ENCODE data around the gene PRPH. TPM values are rescaled to one million over a fixed set of nuclear protein-coding genes. Genes with fewer than 3 reads are reported as not detected.

PRPH gene
- polyA plus RNA-seq, 3 donors, result not detected

- Histone ChIP-seq H2AFZ (ENCODE audit: insufficient read depth, low read depth, low read length, poor library complexity, severe bottlenecking) (no peak overlapping the region), H3K4me3 (replicated peaks in 1 of 3; ENCODE audit: low read depth in 2 of 3, low read length in 3 of 3) (no peak overlapping the region), H3K27ac (ENCODE audit: low read depth in 1 of 2, low read length in 2 of 2) (no peak overlapping the region), H3K9me3 (replicated peaks in 1 of 2; ENCODE audit: control insufficient read depth in 1 of 2, insufficient read depth in 1 of 2, low read length in 2 of 2) (no peaks in the 10 kb centered on the region), H3K4me2 (replicated peaks; ENCODE audit: extremely low read depth, low read length, poor library complexity, severe bottlenecking) (no peak overlapping the region), H3K4me1 (ENCODE audit: control insufficient read depth in 1 of 2, insufficient read depth in 2 of 2, low read length in 2 of 2) (peaks cover 27 to 38% of the 10 kb centered on the region in 2 donors), H3K36me3 (replicated peaks in 1 of 2; ENCODE audit: control insufficient read depth in 1 of 2, insufficient read depth in 2 of 2, low read length in 2 of 2) (no peaks in the 10 kb centered on the region), H3K79me2 (ENCODE audit: insufficient read depth, low read length) (peaks cover 53% of the 10 kb centered on the region), H3K27me3 (ENCODE audit: control insufficient read depth in 2 of 2, insufficient read depth in 2 of 2, low read length in 2 of 2) (no peaks in the 10 kb centered on the region), H3K9ac (ENCODE audit: insufficient read depth, low read length, poor library complexity, severe bottlenecking) (no peak overlapping the region), H4K20me1 (ENCODE audit: insufficient read depth, low read length) (no peaks in the 10 kb centered on the region)
- Mint-ChIP-seq H3K4me3 (no peak overlapping the region), H3K27ac (no peak overlapping the region), H3K36me3 (peaks cover 0 to 3% of the 10 kb centered on the region in 2 donors), H3K4me1 (peaks cover 26% of the 10 kb centered on the region), H3K9me3 (no peaks in the 10 kb centered on the region), H3K27me3 (ENCODE audit: low read depth in 3 of 3) (no peaks in the 10 kb centered on the region)
- 97% methylated on average over 9 of the region's 11 CpGs for WGBS (ENCODE audit: insufficient coverage)
- intact Hi-C loops (cut with micrococcal nuclease), result no loop called here
- DNase-seq, result no peak
- no peak for TF ChIP-seq CTCF (IDR thresholded peaks at IDR 0.05)
Measured at GRCh38 chr12:49260571-49261363, 34.2 kb upstream of the PRPH start.

- Histone ChIP-seq H3K79me2 (ENCODE audit: insufficient read depth, low read length) (peaks cover 62% of the 10 kb centered on the region), H2AFZ (ENCODE audit: insufficient read depth, low read depth, low read length, poor library complexity, severe bottlenecking) (no peak overlapping the region), H3K4me1 (ENCODE audit: control insufficient read depth in 1 of 2, insufficient read depth in 2 of 2, low read length in 2 of 2) (peaks cover 36 to 48% of the 10 kb centered on the region in 2 donors), H3K4me2 (replicated peaks; ENCODE audit: extremely low read depth, low read length, poor library complexity, severe bottlenecking) (no peak overlapping the region), H3K27me3 (ENCODE audit: control insufficient read depth in 2 of 2, insufficient read depth in 2 of 2, low read length in 2 of 2) (no peaks in the 10 kb centered on the region), H3K36me3 (replicated peaks in 1 of 2; ENCODE audit: control insufficient read depth in 1 of 2, insufficient read depth in 2 of 2, low read length in 2 of 2) (no peaks in the 10 kb centered on the region), H4K20me1 (ENCODE audit: insufficient read depth, low read length) (peaks cover 7% of the 10 kb centered on the region), H3K4me3 (replicated peaks in 1 of 3; ENCODE audit: low read depth in 2 of 3, low read length in 3 of 3) (no peak overlapping the region), H3K9ac (ENCODE audit: insufficient read depth, low read length, poor library complexity, severe bottlenecking) (no peak overlapping the region), H3K27ac (ENCODE audit: low read depth in 1 of 2, low read length in 2 of 2) (no peak overlapping the region), H3K9me3 (replicated peaks in 1 of 2; ENCODE audit: control insufficient read depth in 1 of 2, insufficient read depth in 1 of 2, low read length in 2 of 2) (no peaks in the 10 kb centered on the region)
- H3K27me3 Mint-ChIP-seq (ENCODE audit: low read depth in 3 of 3), result no peaks in the 10 kb centered on the region
- intact Hi-C loops (cut with micrococcal nuclease), result no loop called here
- no peak overlapping the region for H3K4me3 Mint-ChIP-seq
- H3K36me3 Mint-ChIP-seq, result peaks cover 0 to 3% of the 10 kb centered on the region in 2 donors
- H3K27ac Mint-ChIP-seq, result no peak overlapping the region
- TF ChIP-seq CTCF (IDR thresholded peaks at IDR 0.05), result no peak
- peaks cover 29% of the 10 kb centered on the region for H3K4me1 Mint-ChIP-seq
- H3K9me3 Mint-ChIP-seq, result no peaks in the 10 kb centered on the region
- no CpG with 5 or more reads among the region's 2 CpGs for WGBS (ENCODE audit: insufficient coverage)
- DNase-seq, result no peak
Measured at GRCh38 chr12:49261721-49262120, 33.2 kb upstream of the PRPH start.
